Measurements from ENCODE around the gene ATCAY.

GRCh38 chr19:3969435-3970312, 89.2 kb downstream of the ATCAY start:
- TF ChIP-seq CTCF (IDR thresholded peaks at IDR 0.05; ENCODE audit: borderline replicate concordance, extremely low read depth, low read length, poor library complexity, severe bottlenecking), result no peak
- no peak for TF ChIP-seq EZH2 (IDR thresholded peaks at IDR 0.05; ENCODE audit: borderline replicate concordance, low read depth, low read length, severe bottlenecking)
